Neural cell (in vitro differentiated cells): ENCODE measurements around the gene GDF11.

ENCODE experiments used
- CTCF ChIP-seq: fragments of 450-650 bp; IDR thresholded peaks from 2 replicates; pipeline ENCODE4 v1.5.1; 2014; ENCODE audit warnings: antibody characterized with exemption, mild to moderate bottlenecking, moderate library complexity; ENCODE audit not compliant: poor library complexity, severe bottlenecking
- EP300 ChIP-seq: fragments of 450-650 bp; conservative IDR thresholded peaks from 2 replicates; pipeline ENCODE4 v1.6.1; 2014; ENCODE audit warnings: antibody characterized with exemption, mild to moderate bottlenecking, moderate library complexity; ENCODE audit not compliant: poor library complexity, severe bottlenecking
- EZH2 ChIP-seq: fragments of 200-600, 300-800 bp; shearing (Covaris generic), sonication (generic); IDR thresholded peaks from 2 replicates; pipeline ENCODE4 v1.6.1; 2014; ENCODE audit warnings: antibody characterized with exemption, low read length, borderline replicate concordance, mild to moderate bottlenecking; ENCODE audit not compliant: insufficient read depth, poor library complexity, severe bottlenecking
- MXI1 ChIP-seq: fragments of 450-650 bp; conservative IDR thresholded peaks from 2 replicates; pipeline ENCODE4 v1.6.1; 2014; ENCODE audit warnings: antibody characterized with exemption, mild to moderate bottlenecking; ENCODE audit not compliant: poor library complexity, severe bottlenecking
- POLR2AphosphoS5 ChIP-seq: IDR thresholded peaks from 2 replicates; pipeline ENCODE4 v1.6.1; 2012
- RAD21 ChIP-seq: fragments of 450-650 bp; conservative IDR thresholded peaks from 2 replicates; pipeline ENCODE4 v1.6.1; 2014; ENCODE audit warnings: antibody characterized with exemption, mild to moderate bottlenecking, moderate library complexity
- REST ChIP-seq: IDR thresholded peaks from 2 replicates; pipeline ENCODE4 v1.6.1; 2012; ENCODE audit warnings: borderline replicate concordance
- TAF1 ChIP-seq: IDR thresholded peaks from 2 replicates; pipeline ENCODE4 v1.6.1; 2012; ENCODE audit warnings: low read depth

GRCh38 chr12:55697686-55698085 is 45.2 kb upstream of the GDF11 start:
- no peak for TF ChIP-seq POLR2AphosphoS5
- no peak for TF ChIP-seq CTCF
- TF ChIP-seq TAF1 = no peak
- no peak for TF ChIP-seq REST
- no peak for TF ChIP-seq EZH2
- no peak for TF ChIP-seq RAD21
- TF ChIP-seq MXI1 = no peak
- no peak for TF ChIP-seq EP300
